ENCODE measurements around the gene TEX12.
"Not testable (repeated sequence)": the region's sequence is repeated elsewhere in the genome, so short reads cannot be mapped to it uniquely, and the experiment has no call there.

The TEX12 gene

GRCh38 chr11:112165049-112165448 is 2.1 kb upstream of the TEX12 start:
- DNase-seq (no peak), ATAC-seq (no peak)

GRCh38 chr11:112166562-112166961 is 610 bp upstream of the TEX12 start:
- DNase-seq (no peak), ATAC-seq (no peak)

GRCh38 chr11:112172362-112172994 is 5.3 kb downstream of the TEX12 start:
- ATAC-seq (no peak), DNase-seq (no peak)

- DNase-seq, result no peak
- no peak for ATAC-seq
These were observed 6.0 kb downstream of the TEX12 start for GRCh38 chr11:112173152-112173551.

- DNase-seq (peak; percentile 57), ATAC-seq (peak; percentile 73)
These were observed 7.8 kb downstream of the TEX12 start, which contains the start of gene BCO2 for GRCh38 chr11:112174789-112175598. Gene BCO2 (plus strand): TSS chr11:112175512. CDS start chr11:112175602, 90 bp downstream.

- DNase-seq (no peak), ATAC-seq (no peak)
These were observed 8.4 kb downstream of the TEX12 start for GRCh38 chr11:112175599-112175952.

GRCh38 chr11:112176077-112176476 is 8.9 kb downstream of the TEX12 start:
- ATAC-seq (no peak), DNase-seq (no peak)

- DNase-seq, result no peak
- ATAC-seq, result no peak
These were observed 10.4 kb downstream of the TEX12 start for GRCh38 chr11:112177589-112177988.

GRCh38 chr11:112178428-112178827 is 11.3 kb downstream of the TEX12 start:
- DNase-seq (no peak), ATAC-seq (no peak)

GRCh38 chr11:112178936-112179335 is 11.8 kb downstream of the TEX12 start:
- no peak for ATAC-seq
- no peak for DNase-seq

- no peak for DNase-seq
- no peak for ATAC-seq
These were observed 12.4 kb downstream of the TEX12 start for GRCh38 chr11:112179601-112180000.

- no peak for DNase-seq
- ATAC-seq, result no peak
These were observed 15.7 kb downstream of the TEX12 start for GRCh38 chr11:112182867-112183266.

- DNase-seq, result no peak
- no peak for ATAC-seq
These were observed 18.7 kb downstream of the TEX12 start for GRCh38 chr11:112185883-112186282.

GRCh38 chr11:112186304-112186703 is 19.1 kb downstream of the TEX12 start:
- ATAC-seq (no peak), DNase-seq (no peak)

- ATAC-seq, DNase-seq: not testable (repeated sequence)
These were observed 27.9 kb downstream of the TEX12 start for GRCh38 chr11:112195113-112195512.

GRCh38 chr11:112195951-112196351 is 28.8 kb downstream of the TEX12 start:
- ATAC-seq (no peak), DNase-seq (no peak)

GRCh38 chr11:112196519-112197087 is 29.4 kb downstream of the TEX12 start:
- DNase-seq, result no peak
- no peak for ATAC-seq

- not testable (repeated sequence) for ATAC-seq, DNase-seq
These were observed 31.9 kb downstream of the TEX12 start for GRCh38 chr11:112199101-112199500.

GRCh38 chr11:112200252-112200651 is 33.1 kb downstream of the TEX12 start:
- ATAC-seq (no peak), DNase-seq (no peak)

GRCh38 chr11:112206071-112206470 is 38.9 kb downstream of the TEX12 start:
- ATAC-seq (no peak), DNase-seq (no peak)

- ATAC-seq, result no peak
- no peak for DNase-seq
These were observed 43.7 kb downstream of the TEX12 start for GRCh38 chr11:112210890-112211289.

- DNase-seq, result no peak
- ATAC-seq, result peak; percentile 69
These were observed 44.4 kb downstream of the TEX12 start for GRCh38 chr11:112211536-112211935.

GRCh38 chr11:112212290-112212689 is 45.1 kb downstream of the TEX12 start:
- ATAC-seq (no peak), DNase-seq (no peak)

Measured in stimulated activated naive CD8-positive, alpha-beta T cell treated with anti-CD3 and anti-CD28 coated beads, Interleukin-15, Interleukin-2, amounts not matched to agents 100 U/mL and 50 U/mL, for 24 hours (primary cell).